HG03060 (cell line): ENCODE measurements around the gene GRK6.
"Not testable (repeated sequence)": the region's sequence is repeated elsewhere in the genome, so short reads cannot be mapped to it uniquely, and the experiment has no call there.

ENCODE experiments used
- ATAC-seq: cut with Tn5 transposase; IDR thresholded peaks from one replicate; pipeline ENCODE4 v1.9.1; 2021; ENCODE audit warnings: low read depth, moderate number of reproducible peaks; ENCODE audit not compliant: unreplicated experiment

The GRK6 gene

GRCh38 chr5:177482359-177482795, 55.9 kb downstream of the GRK6 start:
- ATAC-seq = no peak

GRCh38 chr5:177483042-177483441, 56.6 kb downstream of the GRK6 start:
- ATAC-seq = no peak

GRCh38 chr5:177483994-177484901, 57.8 kb downstream of the GRK6 start:
- no peak for ATAC-seq

DNA sequence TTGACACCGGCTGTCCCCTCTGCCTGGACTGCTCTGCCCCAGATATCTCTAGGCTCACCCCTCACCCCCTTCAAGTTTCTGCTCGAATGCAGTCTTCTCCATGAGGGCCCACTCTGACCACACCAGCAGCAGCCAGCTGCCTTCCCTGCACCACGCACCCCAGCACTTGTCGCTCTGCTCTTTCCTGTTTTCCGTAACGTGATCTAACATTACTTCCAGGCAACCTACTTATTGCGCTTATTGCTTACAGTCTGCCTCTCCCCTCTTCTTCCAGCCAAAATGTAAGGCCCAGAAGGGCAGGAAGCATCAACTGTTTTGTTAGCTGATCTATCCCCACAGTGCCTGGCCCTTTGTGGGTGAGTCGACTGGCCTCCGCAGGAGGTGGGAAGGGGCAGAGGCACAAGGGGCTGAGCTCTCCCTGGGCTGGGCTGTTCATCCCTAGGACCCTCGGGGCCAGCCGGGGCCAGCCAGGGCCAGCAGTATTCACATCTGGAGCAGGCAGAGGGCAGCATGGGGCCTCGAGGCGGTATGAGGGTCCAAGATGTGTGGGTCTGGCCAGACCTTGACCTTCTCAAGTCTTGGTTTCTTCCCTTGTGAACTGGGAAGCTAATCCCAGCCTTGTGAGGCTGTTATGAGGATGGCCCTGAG, 58.5 kb downstream of the GRK6 start:
- ATAC-seq = no peak

- ATAC-seq = not testable (repeated sequence)
Measured at GRCh38 chr5:177485753-177486152, 59.3 kb downstream of the GRK6 start.

DNA sequence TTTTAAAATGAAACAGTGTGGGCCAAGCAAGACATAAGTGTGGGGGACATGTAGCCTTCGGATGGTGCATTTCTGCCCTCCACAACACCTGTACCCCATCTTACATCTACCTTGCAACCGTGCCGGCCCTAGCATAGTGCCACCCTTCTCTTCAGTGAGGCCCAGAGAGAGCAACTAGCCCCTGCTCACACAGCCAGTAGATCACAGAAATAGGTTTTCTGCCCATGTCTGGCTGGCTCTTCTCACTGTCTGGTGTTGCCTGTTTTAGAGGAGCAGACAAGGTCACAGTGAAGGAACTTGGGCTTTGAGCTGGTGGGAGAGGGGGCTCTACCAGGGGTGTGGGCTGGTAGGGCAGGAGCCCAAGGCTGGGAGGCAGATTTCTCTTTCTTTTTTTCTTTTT, 59.8 kb downstream of the GRK6 start:
- ATAC-seq = no peak

- ATAC-seq = no peak
Measured at GRCh38 chr5:177487144-177487543, 60.7 kb downstream of the GRK6 start.

DNA sequence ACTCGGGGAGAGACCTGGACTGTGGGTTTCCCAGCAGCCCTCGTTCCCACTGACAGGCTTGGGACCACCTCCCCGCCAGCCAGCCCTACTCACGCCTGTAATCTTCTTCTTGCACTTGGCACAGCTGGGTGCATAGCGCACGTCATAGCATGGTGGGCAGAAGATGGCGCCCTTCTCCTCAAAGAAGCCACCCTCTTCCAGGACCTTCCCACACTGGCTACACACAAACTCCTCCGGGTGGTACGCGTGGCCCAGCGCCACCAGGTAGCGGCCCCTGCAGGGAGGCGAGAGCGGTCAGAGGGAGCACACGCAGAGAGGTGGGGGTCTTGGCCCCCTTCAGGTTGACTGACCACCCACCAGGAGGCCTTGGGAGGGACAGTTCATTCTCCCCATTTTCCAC, 61.5 kb downstream of the GRK6 start:
- ATAC-seq = no peak

- no peak for ATAC-seq
Measured at GRCh38 chr5:177489119-177489716, 62.7 kb downstream of the GRK6 start.

- no peak for ATAC-seq
Measured at GRCh38 chr5:177490311-177490991, 64.0 kb downstream of the GRK6 start.

DNA sequence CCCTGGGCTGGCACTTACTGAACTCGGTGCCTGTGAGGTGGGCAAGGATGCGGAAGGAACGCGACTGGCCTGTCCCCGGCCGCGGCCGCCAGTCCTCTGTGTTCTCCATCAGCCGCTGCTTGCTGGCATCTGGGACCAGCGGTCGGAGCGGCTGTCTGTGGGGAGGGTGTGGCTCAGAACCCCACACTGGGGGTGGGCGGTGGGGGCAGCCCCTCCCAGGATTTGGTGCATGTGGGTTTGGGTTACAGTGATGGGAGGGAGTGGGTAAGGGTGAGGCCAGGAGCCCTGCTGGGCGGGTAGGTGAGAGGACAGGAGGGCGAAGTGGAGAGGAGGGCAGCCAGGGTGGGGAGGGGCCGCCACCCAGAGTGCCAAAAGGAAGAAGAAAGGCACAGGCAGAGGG, 64.5 kb downstream of the GRK6 start:
- no peak for ATAC-seq

- no peak for ATAC-seq
Measured at GRCh38 chr5:177491429-177491945, 65.0 kb downstream of the GRK6 start.

GRCh38 chr5:177491983-177492746, 65.7 kb downstream of the GRK6 start:
- no peak for ATAC-seq
